MM.1S (cell line): ENCODE measurements around the gene RIN2.

Experiments used
- DNase-seq: peaks from one replicate; pipeline ENCODE4 v3.0.0-alpha.2; 2015
- H2AFZ ChIP-seq: fragments of 300-600 bp; sonication (generic); 2 replicates; pipeline ENCODE4 v1.6.0; 2016; ENCODE audit warnings: antibody characterized with exemption, low read length
- H3F3A ChIP-seq: fragments of 300-600 bp; sonication (generic); 2 replicates; pipeline ENCODE4 v1.6.1; 2016; ENCODE audit warnings: mild to moderate bottlenecking, antibody characterized with exemption, low read length, moderate library complexity, mixed read lengths; ENCODE audit not compliant: insufficient read depth
- H3K27ac ChIP-seq: fragments of 300-600 bp; sonication (generic); 2 replicates; pipeline ENCODE4 v1.5.1; 2016; ENCODE audit warnings: mild to moderate bottlenecking, low read length
- H3K27me3 ChIP-seq: fragments of 300-600 bp; sonication (generic); replicated peaks from 2 replicates; pipeline ENCODE4 v1.6.0; 2016; ENCODE audit warnings: low read length; ENCODE audit not compliant: insufficient read depth
- H3K36me3 ChIP-seq: fragments of 300-600 bp; sonication (generic); replicated peaks from 2 replicates; pipeline ENCODE4 v1.6.1; 2016; ENCODE audit warnings: mild to moderate bottlenecking, low read length, mixed read lengths; ENCODE audit not compliant: insufficient read depth
- H3K4me1 ChIP-seq: fragments of 300-600 bp; sonication (generic); 2 replicates; pipeline ENCODE4 v1.6.1; 2016; ENCODE audit warnings: low read length, mixed read lengths
- H3K4me2 ChIP-seq: fragments of 300-600 bp; sonication (generic); 2 replicates; pipeline ENCODE4 v1.6.0; 2016; ENCODE audit warnings: low read depth, low read length
- H3K4me3 ChIP-seq: fragments of 300-600 bp; sonication (generic); 2 replicates; pipeline ENCODE4 v1.5.1; 2016; ENCODE audit warnings: low read length, mixed read lengths
- H3K79me2 ChIP-seq: fragments of 300-600 bp; sonication (generic); 2 replicates; pipeline ENCODE4 v1.6.1; 2016; ENCODE audit warnings: mixed run types, low read length, mixed read lengths
- H3K9ac ChIP-seq: fragments of 300-600 bp; sonication (generic); 2 replicates; pipeline ENCODE4 v1.6.1; 2016; ENCODE audit warnings: low read length, mixed read lengths
- H3K9me2 ChIP-seq: fragments of 300-600 bp; sonication (generic); replicated peaks from 2 replicates; pipeline ENCODE4 v1.6.1; 2016; ENCODE audit warnings: mild to moderate bottlenecking, low read length, mixed read lengths; ENCODE audit not compliant: insufficient read depth
- H3K9me3 ChIP-seq: fragments of 300-600 bp; sonication (generic); replicated peaks from 2 replicates; pipeline ENCODE4 v1.6.1; 2016; ENCODE audit warnings: mild to moderate bottlenecking, low read length, mixed read lengths; ENCODE audit not compliant: insufficient read depth
- H4K20me1 ChIP-seq: fragments of 300-600 bp; sonication (generic); 2 replicates; pipeline ENCODE4 v1.6.1; 2016; ENCODE audit warnings: mild to moderate bottlenecking, low read length, moderate library complexity, mixed read lengths; ENCODE audit not compliant: insufficient read depth
- EZH2 ChIP-seq: fragments of 300-600 bp; sonication (generic); optimal IDR thresholded peaks from 2 replicates; pipeline ENCODE3; 2017; ENCODE audit warnings: low read depth, mild to moderate bottlenecking, antibody characterized with exemption, low read length, mixed read lengths
- EZH2phosphoT487 ChIP-seq: fragments of 300-600 bp; sonication (generic); IDR thresholded peaks from 2 replicates; pipeline ENCODE4 v1.6.1; 2018; ENCODE audit warnings: antibody characterized with exemption, low read length
- TF ChIP-seq, protein P1 (sequence below): fragments of 300-600 bp; sonication (generic); IDR thresholded peaks from 2 replicates; pipeline ENCODE4 v1.5.1; 2016; ENCODE audit warnings: antibody characterized with exemption, low read length, mixed read lengths

Gene RIN2

DNA sequence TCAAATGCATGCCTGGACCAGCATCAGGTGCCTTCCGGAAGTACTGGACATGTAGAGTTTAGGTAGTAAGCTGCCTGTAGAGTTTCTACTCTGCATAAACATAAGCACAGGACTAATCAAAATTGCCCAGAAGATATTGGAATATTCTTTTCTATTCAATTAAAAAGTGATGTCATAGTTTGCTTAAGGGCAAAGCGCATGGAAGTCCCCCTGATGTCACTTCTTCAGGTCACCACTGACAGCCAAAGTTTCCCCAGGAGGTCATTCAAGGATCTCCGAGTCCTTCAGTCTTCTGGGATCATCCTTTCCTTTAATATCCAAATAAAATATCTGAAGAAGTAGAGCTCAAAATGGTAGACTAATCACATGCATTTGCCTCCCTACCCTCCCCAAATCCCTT, 17.5 kb upstream of the RIN2 start:
- no peak for DNase-seq
- Histone ChIP-seq H3F3A (no peaks in the 10 kb centered on the region), H3K79me2 (no peaks in the 10 kb centered on the region), H3K36me3 (no peaks in the 10 kb centered on the region), H3K4me1 (no peaks in the 10 kb centered on the region), H3K4me3 (no peak overlapping the region), H3K9ac (no peak overlapping the region), H3K4me2 (no peak overlapping the region), H3K27me3 (no peaks in the 10 kb centered on the region), H3K9me2 (no peaks in the 10 kb centered on the region), H4K20me1 (no peaks in the 10 kb centered on the region), H3K9me3 (no peaks in the 10 kb centered on the region), H3K27ac (no peak overlapping the region), H2AFZ (no peak overlapping the region)
- TF ChIP-seq EZH2phosphoT487: no peak
- TF ChIP-seq EZH2: no peak
- TF ChIP-seq, protein P1, sequence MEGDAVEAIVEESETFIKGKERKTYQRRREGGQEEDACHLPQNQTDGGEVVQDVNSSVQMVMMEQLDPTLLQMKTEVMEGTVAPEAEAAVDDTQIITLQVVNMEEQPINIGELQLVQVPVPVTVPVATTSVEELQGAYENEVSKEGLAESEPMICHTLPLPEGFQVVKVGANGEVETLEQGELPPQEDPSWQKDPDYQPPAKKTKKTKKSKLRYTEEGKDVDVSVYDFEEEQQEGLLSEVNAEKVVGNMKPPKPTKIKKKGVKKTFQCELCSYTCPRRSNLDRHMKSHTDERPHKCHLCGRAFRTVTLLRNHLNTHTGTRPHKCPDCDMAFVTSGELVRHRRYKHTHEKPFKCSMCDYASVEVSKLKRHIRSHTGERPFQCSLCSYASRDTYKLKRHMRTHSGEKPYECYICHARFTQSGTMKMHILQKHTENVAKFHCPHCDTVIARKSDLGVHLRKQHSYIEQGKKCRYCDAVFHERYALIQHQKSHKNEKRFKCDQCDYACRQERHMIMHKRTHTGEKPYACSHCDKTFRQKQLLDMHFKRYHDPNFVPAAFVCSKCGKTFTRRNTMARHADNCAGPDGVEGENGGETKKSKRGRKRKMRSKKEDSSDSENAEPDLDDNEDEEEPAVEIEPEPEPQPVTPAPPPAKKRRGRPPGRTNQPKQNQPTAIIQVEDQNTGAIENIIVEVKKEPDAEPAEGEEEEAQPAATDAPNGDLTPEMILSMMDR: no peak

DNA sequence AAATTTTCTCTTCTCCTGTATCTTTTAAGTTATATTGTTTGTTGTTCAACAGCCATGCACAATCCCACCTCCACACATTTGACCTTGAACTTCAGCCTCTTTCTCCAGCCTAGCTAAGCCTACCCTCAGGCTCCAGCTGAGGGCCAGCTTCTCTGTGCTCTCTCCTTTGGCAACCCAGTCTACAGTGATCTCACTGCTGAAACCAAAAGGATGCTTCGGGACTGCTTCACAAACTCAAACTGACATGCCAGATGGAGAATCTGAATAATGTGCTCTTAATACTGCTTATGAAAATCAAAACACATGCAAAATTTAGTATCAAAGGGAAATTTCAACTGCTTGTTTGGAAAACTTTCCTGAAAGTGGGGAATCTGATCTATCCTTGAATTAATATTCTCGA, 16.1 kb upstream of the RIN2 start:
- no peak overlapping the region for H3K27ac ChIP-seq
- no peaks in the 10 kb centered on the region for H3K9me2 ChIP-seq
- H3K9ac ChIP-seq: no peak overlapping the region
- no peaks in the 10 kb centered on the region for H4K20me1 ChIP-seq
- no peaks in the 10 kb centered on the region for H3K27me3 ChIP-seq
- no peaks in the 10 kb centered on the region for H3F3A ChIP-seq
- H2AFZ ChIP-seq: no peak overlapping the region
- no peaks in the 10 kb centered on the region for H3K4me1 ChIP-seq
- TF ChIP-seq, protein P1: no peak
- TF ChIP-seq EZH2phosphoT487: no peak
- TF ChIP-seq EZH2: no peak
- H3K4me2 ChIP-seq: no peak overlapping the region
- H3K36me3 ChIP-seq: no peaks in the 10 kb centered on the region
- no peak for DNase-seq
- H3K4me3 ChIP-seq: no peak overlapping the region
- no peaks in the 10 kb centered on the region for H3K79me2 ChIP-seq
- H3K9me3 ChIP-seq: no peaks in the 10 kb centered on the region

DNA sequence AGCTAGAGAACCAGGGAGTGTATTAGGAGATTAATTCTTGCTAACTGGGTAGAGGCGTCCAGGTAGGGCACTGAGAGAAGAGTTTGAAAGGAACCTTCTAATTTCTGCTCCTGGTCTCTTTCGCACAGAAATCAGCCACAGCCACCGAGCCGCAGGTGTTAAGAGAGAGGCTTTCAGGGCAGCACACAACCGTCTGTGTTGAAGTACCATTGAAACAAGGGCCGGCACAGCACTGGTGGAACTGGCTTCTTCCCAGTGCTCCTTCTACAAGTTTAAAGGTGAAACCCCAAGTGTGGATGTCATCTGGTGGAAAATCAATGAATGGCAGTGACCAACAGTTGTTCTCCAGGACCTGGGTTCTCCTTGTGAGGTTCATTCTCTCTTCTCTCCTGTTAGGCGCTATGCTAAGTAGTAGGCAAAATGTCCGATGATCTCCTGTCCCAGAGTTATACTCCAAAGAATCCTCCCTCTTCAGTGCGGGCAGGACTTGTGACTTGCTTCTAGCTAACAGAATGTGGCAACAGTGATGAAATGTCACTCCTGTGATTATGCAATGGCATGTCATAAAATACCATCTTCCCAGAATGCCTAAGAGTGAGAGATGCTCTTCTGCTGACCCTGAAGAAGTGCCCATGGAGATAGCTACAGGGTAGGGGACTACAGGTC, 15.0 kb upstream of the RIN2 start:
- Histone ChIP-seq H3K9me2 (no peaks in the 10 kb centered on the region), H3K27me3 (no peaks in the 10 kb centered on the region), H3K4me1 (no peaks in the 10 kb centered on the region), H3K4me3 (no peak overlapping the region), H3K79me2 (no peaks in the 10 kb centered on the region), H3K36me3 (no peaks in the 10 kb centered on the region), H4K20me1 (no peaks in the 10 kb centered on the region), H3K27ac (no peak overlapping the region), H2AFZ (no peak overlapping the region), H3K9me3 (no peaks in the 10 kb centered on the region), H3K9ac (no peak overlapping the region), H3F3A (no peaks in the 10 kb centered on the region), H3K4me2 (no peak overlapping the region)
- TF ChIP-seq EZH2: no peak
- TF ChIP-seq EZH2phosphoT487: no peak
- TF ChIP-seq, protein P1: no peak
- DNase-seq: no peak
